Thyroid gland (tissue), 4 donors: ENCODE measurements around the gene IFNAR2.

ENCODE experiments used
- CTCF ChIP-seq, 6 experiments: fragments of 200-600 bp in 3 of 6; fragments of 450-650 bp in 3 of 6; sonication (generic) in 3 of 6; IDR thresholded peaks; one replicate each; pipeline ENCODE4 v1.5.1; 2016 to 2019; ENCODE audit warnings: antibody characterized with exemption in 6 of 6, mild to moderate bottlenecking in 2 of 6, inconsistent platforms in 1 of 6, moderate library complexity in 1 of 6
- POLR2A ChIP-seq, 2 donors: fragments of 450-650 bp; IDR thresholded peaks; one replicate each; pipeline ENCODE4 v1.6.1; 2017; ENCODE audit warnings: antibody characterized with exemption in 2 of 2, mild to moderate bottlenecking in 2 of 2, moderate library complexity in 1 of 2

GRCh38 chr21:33246963-33247362, 17.2 kb downstream of the IFNAR2 start:
- TF ChIP-seq CTCF (IDR thresholded peaks at IDR 0.05) (no peak), POLR2A (IDR thresholded peaks at IDR 0.05) (no peak)
